K562 (cell line): ENCODE results near the gene PMEPA1. TPM values are rescaled to one million over a fixed set of nuclear protein-coding genes. Genes with fewer than 3 reads are reported as not detected.

Experiments
- ATAC-seq: fragments of 200-7000 bp; cut with Tn5 transposase; 3 replicates; pipeline ENCODE4 v1.9.1; 2020; ENCODE audit warnings: moderate library complexity
- BruUV-seq: library from RNA; stranded (reverse); fragments of 400-500 nt; replicated peaks from 2 replicates; lab custom pipeline; 2021; lab: Mats Ljungman, UMichigan
- CTCF ChIA-PET: fragments of 300-600 bp; formaldehyde crosslinking; extraction: SDS; loops from one replicate; lab custom pipeline; 2021; ENCODE audit warnings: low intra/inter-chr PET ratio; lab: Yijun Ruan, JAX
- POLR2A ChIA-PET: fragments of 300-600, 350-650 bp; sonication (Branson Sonifier 250); formaldehyde crosslinking; extraction: SDS; loops from one replicate; lab custom pipeline; 2021; ENCODE audit warnings: antibody characterized with exemption, inconsistent platforms; lab: Yijun Ruan, JAX
- DNase-seq, 4 experiments: peaks; one replicate each; pipeline versions ENCODE4 v3.0.0 to v3.0.0-alpha.2; 2011 to 2018; ENCODE audit warnings: low spot score in 3 of 4, mixed read lengths in 3 of 4; ENCODE audit errors: extremely low read depth in 1 of 4
- FAIRE-seq: peaks from 2 replicates; lab custom pipeline; 2011; peaks lifted over from hg19 to GRCh38; lab: Jason Lieb, UNC
- H2AFZ ChIP-seq: 2 replicates; pipeline ENCODE4 v1.6.0; 2011; ENCODE audit warnings: low read depth, low read length, control low read depth, inconsistent platforms
- H3K27ac ChIP-seq: fragments of 200-600 bp; 3 replicates; pipeline ENCODE4 v1.8.0; 2011; ENCODE audit warnings: low read depth, mild to moderate bottlenecking, control low read depth, inconsistent platforms, low read length, moderate library complexity, mixed read lengths; ENCODE audit errors: extremely low read depth
- H3K27me3 ChIP-seq, 2 experiments: fragments of 300-600 bp in 1 of 2; 2 replicates in 1 of 2; 3 replicates in 1 of 2; pipeline versions ENCODE4 v1.6.0 to v1.8.0; 2011; ENCODE audit warnings: inconsistent platforms in 2 of 2, low read length in 2 of 2, mild to moderate bottlenecking in 1 of 2, mixed read lengths in 1 of 2, moderate library complexity in 1 of 2; ENCODE audit not compliant: control insufficient read depth in 2 of 2, insufficient read depth in 2 of 2
- H3K36me3 ChIP-seq: fragments of 300-600 bp; 3 replicates; pipeline ENCODE4 v1.8.0; 2011; ENCODE audit warnings: mild to moderate bottlenecking, low read length, inconsistent platforms; ENCODE audit not compliant: control insufficient read depth, insufficient read depth
- H3K4me1 ChIP-seq, 2 experiments: fragments of 200-600 bp in 1 of 2; replicated peaks in 1 of 2; 2 replicates in 1 of 2; 3 replicates in 1 of 2; pipeline versions ENCODE4 v1.5.1 to v1.8.0; 2011; ENCODE audit warnings: inconsistent platforms in 2 of 2, low read length in 2 of 2, mild to moderate bottlenecking in 1 of 2, mixed read lengths in 1 of 2, moderate library complexity in 1 of 2; ENCODE audit not compliant: control insufficient read depth in 2 of 2, insufficient read depth in 2 of 2
- H3K4me2 ChIP-seq: 2 replicates; pipeline ENCODE4 v1.6.1; 2011; ENCODE audit warnings: low read length, control low read depth, inconsistent platforms, mixed read lengths; ENCODE audit not compliant: insufficient read depth
- H3K4me3 ChIP-seq: fragments of 200-600 bp; sonication (generic), shearing (Covaris generic); 2 replicates; pipeline ENCODE4 v1.5.1; 2016; ENCODE audit warnings: control low read depth, inconsistent platforms
- H3K79me2 ChIP-seq: fragments of 200-600 bp; 3 replicates; pipeline ENCODE4 v1.8.0; 2011; ENCODE audit warnings: low read length, inconsistent platforms; ENCODE audit not compliant: control insufficient read depth, insufficient read depth
- H3K9ac ChIP-seq, 2 experiments: 2 replicates each; pipeline versions ENCODE4 v1.6.0 to v1.6.1; 2011; ENCODE audit warnings: low read depth in 2 of 2, low read length in 2 of 2, control low read depth in 1 of 2, inconsistent platforms in 1 of 2, mild to moderate bottlenecking in 1 of 2, mixed read lengths in 1 of 2; ENCODE audit not compliant: insufficient read depth in 1 of 2
- H3K9me1 ChIP-seq: one replicate; pipeline ENCODE4 v1.6.0; 2011; ENCODE audit warnings: inconsistent platforms, mild to moderate bottlenecking, low read length, moderate library complexity; ENCODE audit not compliant: control insufficient read depth, insufficient read depth
- H3K9me3 ChIP-seq: replicated peaks from 2 replicates; pipeline ENCODE4 v1.5.1; 2011; ENCODE audit warnings: low read depth, low read length, inconsistent platforms; ENCODE audit not compliant: control insufficient read depth, insufficient read depth
- H4K20me1 ChIP-seq: replicated peaks from 2 replicates; pipeline ENCODE4 v1.6.1; 2011; ENCODE audit warnings: low read length, inconsistent platforms, mixed read lengths; ENCODE audit not compliant: control insufficient read depth, insufficient read depth
- AFF1 ChIP-seq, 2 experiments: fragments of 450-650 bp; IDR thresholded peaks; 2 replicates each; pipeline ENCODE4 v1.6.1; 2018; ENCODE audit warnings: mild to moderate bottlenecking in 2 of 2, low read depth in 1 of 2; ENCODE audit not compliant: partially characterized antibody in 2 of 2
- CSDE1 ChIP-seq, 2 experiments: fragments of 450-650 bp; IDR thresholded peaks; 2 replicates each; pipeline ENCODE4 v1.6.1; 2016; ENCODE audit warnings: mild to moderate bottlenecking in 1 of 2
- DNMT1 ChIP-seq: fragments of 450-650 bp; IDR thresholded peaks from 2 replicates; pipeline ENCODE4 v1.6.1; 2016; ENCODE audit warnings: antibody characterized with exemption, mild to moderate bottlenecking
- FOXM1 ChIP-seq, 2 experiments: fragments of 450-650 bp in 1 of 2; sonication (generic) in 1 of 2; formaldehyde crosslinking in 1 of 2; IDR thresholded peaks; 2 replicates each; pipeline versions ENCODE4 v1.6.1 to v1.9.0; 2017 to 2022; ENCODE audit warnings: low read depth in 2 of 2, mild to moderate bottlenecking in 2 of 2, missing genetic modification reagents in 1 of 2, moderate library complexity in 1 of 2
- HDAC8 ChIP-seq: fragments of 450-650 bp; IDR thresholded peaks from 2 replicates; pipeline ENCODE4 v1.6.1; 2016; ENCODE audit warnings: mild to moderate bottlenecking, missing genetic modification characterization, moderate library complexity, missing compliant biosample characterization
- IRF1 ChIP-seq: sonication (generic); formaldehyde crosslinking; IDR thresholded peaks from 2 replicates; pipeline ENCODE4 v1.8.0; 2022; ENCODE audit warnings: missing genetic modification reagents, mild to moderate bottlenecking, borderline replicate concordance
- MLX ChIP-seq, 2 experiments: fragments of 450-650 bp in 1 of 2; sonication (generic) in 1 of 2; formaldehyde crosslinking; conservative IDR thresholded peaks; 2 replicates each; pipeline versions ENCODE4 v1.4.0 to v1.8.1; 2020 to 2022; ENCODE audit warnings: mild to moderate bottlenecking in 1 of 2, missing genetic modification reagents in 1 of 2
- NFRKB ChIP-seq: fragments of 450-650 bp; IDR thresholded peaks from 2 replicates; pipeline ENCODE4 v1.6.1; 2016; ENCODE audit warnings: low read depth
- NR2F6 ChIP-seq: fragments of 450-650 bp; formaldehyde crosslinking; IDR thresholded peaks from 2 replicates; pipeline ENCODE4 v1.4.0; 2020; ENCODE audit warnings: mild to moderate bottlenecking
- PML ChIP-seq: IDR thresholded peaks from 2 replicates; pipeline ENCODE4 v1.6.1; 2012; ENCODE audit warnings: low read length, inconsistent platforms
- SAFB2 ChIP-seq: fragments of 200-400 bp; formaldehyde crosslinking; IDR thresholded peaks from 2 replicates; pipeline ENCODE4 v1.6.1; 2018; ENCODE audit warnings: borderline replicate concordance, low read length, low read depth, moderate library complexity; ENCODE audit not compliant: severe bottlenecking
- TAF9B ChIP-seq: fragments of 450-650 bp; IDR thresholded peaks from 2 replicates; pipeline ENCODE4 v1.6.1; 2018; ENCODE audit warnings: mild to moderate bottlenecking; ENCODE audit not compliant: partially characterized antibody
- TCF7L2 ChIP-seq: fragments of 150-350 bp; IDR thresholded peaks from 2 replicates; pipeline ENCODE4 v1.6.1; 2016; ENCODE audit warnings: low read depth, mild to moderate bottlenecking, low read length, moderate library complexity
- ZNF212 ChIP-seq: fragments of 450-650 bp; formaldehyde crosslinking; IDR thresholded peaks from 2 replicates; pipeline ENCODE4 v1.4.0; 2020; ENCODE audit warnings: mild to moderate bottlenecking
- ZNF232 ChIP-seq: sonication (generic); formaldehyde crosslinking; IDR thresholded peaks from 2 replicates; pipeline ENCODE4 v1.8.0; 2022; ENCODE audit warnings: mild to moderate bottlenecking, missing genetic modification reagents
- ZNF780A ChIP-seq: fragments of 250-450 bp; sonication (Bioruptor Pico); IDR thresholded peaks from 2 replicates; pipeline ENCODE4 v1.5.0; 2021; ENCODE audit warnings: mild to moderate bottlenecking
- WGBS: fragments of 100-300 bp; shearing (Covaris generic); methylation state at CpG from one replicate; pipeline ENCODE4 v1.1.6; 2016; ENCODE audit warnings: low coverage, mixed read lengths; ENCODE audit not compliant: insufficient coverage; ENCODE audit errors: missing lambda C conversion rate; 5-methylcytosine and 5-hydroxymethylcytosine counted together
- in situ Hi-C: fragments of 300-500 bp; cut with MboI; formaldehyde crosslinking; loops from 4 replicates; pipeline ENCODE4 v1.15.0; 2018; ENCODE audit warnings: inconsistent platforms, mixed read lengths
- intact Hi-C: fragments of 100-400 bp; cut with micrococcal nuclease; formaldehyde crosslinking; loops from 2 replicates; pipeline ENCODE4 v1.14.2; 2022
- polyA plus RNA-seq, 8 experiments: library from polyadenylated mRNA; depleted of rRNA in 4 of 8; stranded (reverse) in 5 of 8; unstranded in 3 of 8; fragments of >200 nt; fragmentation: Nextera tagmentation in 2 of 8; fragmentation: Illumina TruSeq in 1 of 8; extraction: Ambion mirVana in 2 of 8; extraction: Trizol in 1 of 8; gene quantifications; 2 replicates each; pipeline versions ENCODE4 v1.2.1 to v1.2.3, GENCODE V29; 2011 to 2014; ENCODE audit warnings: inconsistent platforms in 1 of 8, missing spikeins in 1 of 8
- total RNA-seq, 7 experiments: library from RNA; depleted of rRNA in 6 of 7; stranded (reverse); fragments of >200 nt in 6 of 7; fragmentation: Illumina TruSeq in 2 of 7; extraction: Trizol in 2 of 7; gene quantifications; 2 replicates each; pipeline versions ENCODE4 v1.2.1 to v1.2.3, GENCODE V29; 2011 to 2021; ENCODE audit warnings: low replicate concordance in 1 of 7

Gene PMEPA1
- total and polyA plus RNA-seq, 9 of the 15 experiments (the other 6 are each of a cell fraction or from before 2014, with no cell fraction given) = 0.16 TPM; not detected in 8

- Histone ChIP-seq H2AFZ (no peak overlapping the region), H3K4me1 (no peaks in the 10 kb centered on the region), H3K36me3 (no peaks in the 10 kb centered on the region), H4K20me1 (peaks cover 6% of the 10 kb centered on the region), H3K9me1 (peaks cover 2% of the 10 kb centered on the region), H3K4me2 (no peak overlapping the region), H3K27me3 (peaks cover 43 to 87% of the 10 kb centered on the region in 2 experiments), H3K27ac (no peak overlapping the region), H3K79me2 (no peaks in the 10 kb centered on the region), H3K9me3 (no peaks in the 10 kb centered on the region), H3K9ac (no peak overlapping the region), H3K4me3 (no peak overlapping the region)
- no peak for DNase-seq
- ChIA-PET CTCF (no interaction called here), POLR2A (interaction anchor here (0.6 kb wide), 1 partner anchor 16 kb away, joined by 3 read pairs; no protein-coding TSS in a partner anchor)
- ATAC-seq = no peak
- BruUV-seq = no TSS peak
- TF ChIP-seq TCF7L2 = no peak
- no peak for TF ChIP-seq DNMT1
- no peak for TF ChIP-seq ZNF232 (CRISPR knock-in tag)
- TF ChIP-seq FOXM1 (IDR thresholded peaks at IDR 0.05; ENCODE audit: low read depth) = no peak
- no peak for TF ChIP-seq FOXM1 (CRISPR knock-in tag; IDR thresholded peaks at IDR 0.05; ENCODE audit: low read depth)
- TF ChIP-seq HDAC8 (tag) = no peak
- TF ChIP-seq MLX (CRISPR knock-in tag; conservative IDR thresholded peaks at IDR 0.05) = no peak
- no peak for TF ChIP-seq ZNF780A
- TF ChIP-seq NFRKB = no peak
- no peak for TF ChIP-seq ZNF212
- no peak for TF ChIP-seq SAFB2
- TF ChIP-seq TAF9B = no peak
- no peak for TF ChIP-seq CSDE1 (IDR thresholded peaks at IDR 0.05)
- no peak for TF ChIP-seq PML
- no peak for TF ChIP-seq NR2F6
- no peak for TF ChIP-seq IRF1 (CRISPR knock-in tag)
- no peak for TF ChIP-seq AFF1 (IDR thresholded peaks at IDR 0.05; ENCODE audit: low read depth in 1 of 2, partially characterized antibody in 2 of 2)
- intact Hi-C loops (no loop called here), in situ Hi-C loops (no loop called here)
- FAIRE-seq = no peak
- WGBS = 3% methylated on average over 7 of the region's 7 CpGs
These were observed 10.9 kb downstream of the PMEPA1 start for GRCh38 chr20:57698867-57699275.
